HepG2 (cell line): ENCODE data around the gene COL13A1.

Experiments
- FOXP1 ChIP-seq, 2 experiments: fragments of 450-650 bp in 1 of 2; IDR thresholded peaks; 2 replicates each; pipeline ENCODE4 v1.6.1; 2017 to 2018; ENCODE audit warnings: antibody characterized with exemption in 1 of 2
- PAX8 ChIP-seq: sonication (generic); formaldehyde crosslinking; IDR thresholded peaks from 2 replicates; pipeline ENCODE4 v1.8.0; 2022; ENCODE audit warnings: mild to moderate bottlenecking, missing genetic modification reagents, borderline replicate concordance
- PHF21A ChIP-seq: sonication (generic); formaldehyde crosslinking; IDR thresholded peaks from 2 replicates; pipeline ENCODE4 v1.5.0; 2020; ENCODE audit warnings: mild to moderate bottlenecking, missing genetic modification reagents
- SP2 ChIP-seq: sonication (generic); formaldehyde crosslinking; IDR thresholded peaks from 2 replicates; pipeline ENCODE4 v1.5.1; 2020; ENCODE audit warnings: mild to moderate bottlenecking, missing genetic modification reagents
- ZMAT5 ChIP-seq: sonication (generic); formaldehyde crosslinking; IDR thresholded peaks from 2 replicates; pipeline ENCODE4 v1.5.0; 2020; ENCODE audit warnings: mild to moderate bottlenecking, low read depth, missing genetic modification reagents, borderline replicate concordance
- ZNF274 ChIP-seq: sonication (generic); formaldehyde crosslinking; IDR thresholded peaks from 2 replicates; pipeline ENCODE4 v1.5.1; 2020; ENCODE audit warnings: mild to moderate bottlenecking, missing genetic modification reagents
- TF ChIP-seq, protein P1 (sequence below): sonication (generic); formaldehyde crosslinking; IDR thresholded peaks from 2 replicates; pipeline ENCODE4 v1.5.0; 2020; ENCODE audit warnings: mild to moderate bottlenecking, missing genetic modification reagents, moderate library complexity

- TF ChIP-seq, protein P1, sequence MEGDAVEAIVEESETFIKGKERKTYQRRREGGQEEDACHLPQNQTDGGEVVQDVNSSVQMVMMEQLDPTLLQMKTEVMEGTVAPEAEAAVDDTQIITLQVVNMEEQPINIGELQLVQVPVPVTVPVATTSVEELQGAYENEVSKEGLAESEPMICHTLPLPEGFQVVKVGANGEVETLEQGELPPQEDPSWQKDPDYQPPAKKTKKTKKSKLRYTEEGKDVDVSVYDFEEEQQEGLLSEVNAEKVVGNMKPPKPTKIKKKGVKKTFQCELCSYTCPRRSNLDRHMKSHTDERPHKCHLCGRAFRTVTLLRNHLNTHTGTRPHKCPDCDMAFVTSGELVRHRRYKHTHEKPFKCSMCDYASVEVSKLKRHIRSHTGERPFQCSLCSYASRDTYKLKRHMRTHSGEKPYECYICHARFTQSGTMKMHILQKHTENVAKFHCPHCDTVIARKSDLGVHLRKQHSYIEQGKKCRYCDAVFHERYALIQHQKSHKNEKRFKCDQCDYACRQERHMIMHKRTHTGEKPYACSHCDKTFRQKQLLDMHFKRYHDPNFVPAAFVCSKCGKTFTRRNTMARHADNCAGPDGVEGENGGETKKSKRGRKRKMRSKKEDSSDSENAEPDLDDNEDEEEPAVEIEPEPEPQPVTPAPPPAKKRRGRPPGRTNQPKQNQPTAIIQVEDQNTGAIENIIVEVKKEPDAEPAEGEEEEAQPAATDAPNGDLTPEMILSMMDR (CRISPR knock-in tag): no peak
- no peak for TF ChIP-seq ZNF274 (CRISPR knock-in tag)
- no peak for TF ChIP-seq FOXP1 (IDR thresholded peaks at IDR 0.05)
- no peak for TF ChIP-seq FOXP1 (CRISPR knock-in tag; IDR thresholded peaks at IDR 0.05)
- TF ChIP-seq PHF21A (CRISPR knock-in tag): no peak
- no peak for TF ChIP-seq ZMAT5 (CRISPR knock-in tag)
- no peak for TF ChIP-seq PAX8 (CRISPR knock-in tag)
- no peak for TF ChIP-seq SP2
These were observed 18.2 kb upstream of the COL13A1 start for GRCh38 chr10:69783515-69783914.
